HCT116 (cell line): ENCODE results near the gene ERCC6. TPM values are rescaled to one million over a fixed set of nuclear protein-coding genes. Genes with fewer than 3 reads are reported as not detected.

Source experiments
- ATAC-seq: fragments of 200-7000 bp; cut with Tn5 transposase; 2 replicates; pipeline ENCODE4 v1.9.1; 2020; ENCODE audit warnings: mild to moderate bottlenecking, moderate library complexity
- BruUV-seq: library from RNA; stranded (reverse); fragments of 400-500 nt; replicated peaks from 2 replicates; lab custom pipeline; 2021; lab: Mats Ljungman, UMichigan
- CTCF ChIA-PET: fragments of 300-600 bp; sonication (Branson Sonifier 250); formaldehyde crosslinking; loops from one replicate; lab custom pipeline; 2021; ENCODE audit warnings: antibody characterized with exemption; lab: Charles Lee
- POLR2A ChIA-PET: fragments of 300-600, 350-600 bp; sonication (Branson Sonifier 250); formaldehyde crosslinking; loops from one replicate; lab custom pipeline; 2021; ENCODE audit warnings: antibody characterized with exemption; lab: Charles Lee
- RAD21 ChIA-PET, 2 experiments: fragments of 300-600 bp; sonication (Branson Sonifier 250); formaldehyde crosslinking; loops; one replicate each; lab custom pipeline; 2023; ENCODE audit warnings: low total read pairs in 2 of 2; ENCODE audit not compliant: uncharacterized antibody in 2 of 2, unreplicated experiment in 2 of 2, low non-redundant PET in 1 of 2; lab: Charles Lee
- DNase-seq: peaks from one replicate; pipeline ENCODE4 v3.0.0-alpha.2; 2010; ENCODE audit warnings: low read depth, low spot score
- H2AFZ ChIP-seq: fragments of 200-600 bp; shearing (Covaris generic), sonication (generic); 2 replicates; pipeline ENCODE4 v1.6.1; 2017; ENCODE audit warnings: low read depth, mixed run types, mixed read lengths, antibody characterized with exemption, low read length; ENCODE audit not compliant: poor library complexity, severe bottlenecking
- H3K27ac ChIP-seq: 2 replicates; pipeline ENCODE4 v1.5.1; 2012; ENCODE audit warnings: low read depth, low read length
- H3K27me3 ChIP-seq: fragments of 200-600 bp; sonication (generic); 2 replicates; pipeline ENCODE4 v1.6.1; 2016; ENCODE audit warnings: mixed run types, low read length, mixed read lengths; ENCODE audit not compliant: insufficient read depth
- H3K36me3 ChIP-seq, 2 experiments: fragments of 200-500 bp in 1 of 2; fragments of 200-600 bp in 1 of 2; sonication (Bioruptor generic) in 1 of 2; sonication (generic) in 1 of 2; 2 replicates each; pipeline versions ENCODE4 v1.5.1 to v1.6.1; 2014 to 2016; ENCODE audit warnings: low read length in 2 of 2, inconsistent platforms in 1 of 2, mixed read lengths in 1 of 2, mixed run types in 1 of 2; ENCODE audit not compliant: insufficient read depth in 2 of 2, control insufficient read depth in 1 of 2
- H3K4me1 ChIP-seq, 2 experiments: fragments of 200-600 bp in 1 of 2; sonication (generic) in 1 of 2; 2 replicates each; pipeline versions ENCODE4 v1.5.1 to v1.6.1; 2012 to 2017; ENCODE audit warnings: low read length in 2 of 2, inconsistent platforms in 1 of 2, mild to moderate bottlenecking in 1 of 2, mixed read lengths in 1 of 2, mixed run types in 1 of 2, moderate library complexity in 1 of 2; ENCODE audit not compliant: insufficient read depth in 2 of 2, control insufficient read depth in 1 of 2
- H3K4me2 ChIP-seq: fragments of 200-600 bp; sonication (generic); 2 replicates; pipeline ENCODE4 v1.6.1; 2017; ENCODE audit warnings: mixed run types, low read length, mixed read lengths
- H3K4me3 ChIP-seq, 2 experiments: fragments of 200-600 bp in 1 of 2; sonication (generic) in 1 of 2; replicated peaks in 1 of 2; 2 replicates each; pipeline ENCODE4 v1.5.1; 2011 to 2016; ENCODE audit warnings: low read length in 2 of 2, control low read depth in 1 of 2, low read depth in 1 of 2, mild to moderate bottlenecking in 1 of 2, mixed read lengths in 1 of 2, mixed run types in 1 of 2
- H3K79me2 ChIP-seq: fragments of 200-600 bp; sonication (generic); 2 replicates; pipeline ENCODE4 v1.6.1; 2017; ENCODE audit warnings: mild to moderate bottlenecking, mixed run types, low read length, moderate library complexity, mixed read lengths; ENCODE audit not compliant: insufficient read depth
- H3K9ac ChIP-seq: fragments of 200-600 bp; sonication (generic); 2 replicates; pipeline ENCODE4 v1.6.1; 2016; ENCODE audit warnings: low read length, mixed read lengths
- H3K9me2 ChIP-seq: fragments of 200-600 bp; sonication (generic), shearing (Covaris generic); 2 replicates; pipeline ENCODE4 v1.6.1; 2017; ENCODE audit warnings: mixed run types, mild to moderate bottlenecking, moderate library complexity; ENCODE audit not compliant: insufficient read depth
- H3K9me3 ChIP-seq, 2 experiments: fragments of 200-500 bp in 1 of 2; fragments of 200-600 bp in 1 of 2; sonication (Bioruptor generic) in 1 of 2; sonication (generic) in 1 of 2; 2 replicates each; pipeline ENCODE4 v1.6.1; 2014 to 2017; ENCODE audit warnings: low read length in 2 of 2, mixed read lengths in 2 of 2, inconsistent platforms in 1 of 2, low read depth in 1 of 2, mild to moderate bottlenecking in 1 of 2, mixed run types in 1 of 2, moderate library complexity in 1 of 2; ENCODE audit not compliant: control insufficient read depth in 1 of 2, insufficient read depth in 1 of 2
- H4K20me1 ChIP-seq: fragments of 200-600 bp; sonication (generic), shearing (Covaris generic); 2 replicates; pipeline ENCODE4 v1.6.1; 2017; ENCODE audit warnings: mixed run types, mild to moderate bottlenecking, moderate library complexity; ENCODE audit not compliant: insufficient read depth
- CBX3 ChIP-seq: IDR thresholded peaks from 2 replicates; pipeline ENCODE4 v1.6.1; 2012; ENCODE audit warnings: low read depth
- EGR1 ChIP-seq: IDR thresholded peaks from 2 replicates; pipeline ENCODE4 v1.6.1; 2012; ENCODE audit warnings: low read depth
- ELF1 ChIP-seq: IDR thresholded peaks from 2 replicates; pipeline ENCODE4 v1.6.1; 2012; ENCODE audit warnings: low read depth, borderline replicate concordance
- EZH2 ChIP-seq: fragments of 200-600 bp; sonication (generic); IDR thresholded peaks from 2 replicates; pipeline ENCODE4 v1.6.1; 2017; ENCODE audit warnings: antibody characterized with exemption, mixed run types
- EZH2phosphoT487 ChIP-seq: fragments of 200-600 bp; IDR thresholded peaks from 2 replicates; pipeline ENCODE4 v1.6.1; 2018; ENCODE audit warnings: antibody characterized with exemption, borderline replicate concordance
- FOSL1 ChIP-seq: IDR thresholded peaks from 2 replicates; pipeline ENCODE4 v1.6.1; 2012; ENCODE audit warnings: low read depth
- JUND ChIP-seq: IDR thresholded peaks from 2 replicates; pipeline ENCODE4 v1.6.1; 2012
- POLR2A ChIP-seq: IDR thresholded peaks from 2 replicates; pipeline ENCODE4 v1.7.0; 2011; ENCODE audit warnings: borderline replicate concordance; ENCODE audit not compliant: insufficient read depth, insufficient read length; ENCODE audit errors: extremely low read depth
- RAD21 ChIP-seq: IDR thresholded peaks from 2 replicates; pipeline ENCODE4 v1.6.1; 2012; ENCODE audit warnings: low read depth, mild to moderate bottlenecking
- SIN3A ChIP-seq: IDR thresholded peaks from 2 replicates; pipeline ENCODE4 v1.6.1; 2012; ENCODE audit warnings: low read depth
- SP1 ChIP-seq: IDR thresholded peaks from 2 replicates; pipeline ENCODE4 v1.6.1; 2012; ENCODE audit warnings: low read depth
- TCF7L2 ChIP-seq: IDR thresholded peaks from 2 replicates; pipeline ENCODE4 v1.7.0; 2011; ENCODE audit warnings: borderline replicate concordance, inconsistent platforms; ENCODE audit not compliant: insufficient read depth, insufficient read length; ENCODE audit errors: extremely low read depth
- YY1 ChIP-seq: IDR thresholded peaks from 2 replicates; pipeline ENCODE4 v1.6.1; 2011; ENCODE audit warnings: low read length, low read depth, moderate library complexity, mild to moderate bottlenecking; ENCODE audit not compliant: insufficient replicate concordance; ENCODE audit errors: extremely low read depth
- ZNF274 ChIP-seq: fragments of 200-500 bp; sonication (Bioruptor generic); IDR thresholded peaks from 2 replicates; pipeline ENCODE4 v1.6.1; 2014; ENCODE audit warnings: mild to moderate bottlenecking, low read depth, low read length, inconsistent platforms
- intact Hi-C: fragments of 100-400 bp; cut with micrococcal nuclease; formaldehyde crosslinking; loops from 2 replicates; pipeline ENCODE4 v1.10.0; 2022
- total RNA-seq: library from RNA; stranded (reverse); gene quantifications from one replicate; pipeline ENCODE4 v1.2.1, GENCODE V29; 2021; ENCODE audit not compliant: unreplicated experiment
- TF ChIP-seq, protein P1 (sequence below): IDR thresholded peaks from 2 replicates; pipeline ENCODE4 v1.6.1; 2012
- TF ChIP-seq, protein P2 (sequence below), 3 experiments: fragments of 200-600 bp in 1 of 3; sonication (generic) in 1 of 3; IDR thresholded peaks in 2 of 3; conservative IDR thresholded peaks in 1 of 3; 2 replicates each; pipeline ENCODE4 v1.5.1; 2012 to 2017; ENCODE audit warnings: low read depth in 2 of 3, low read length in 2 of 3, antibody characterized with exemption in 1 of 3, borderline replicate concordance in 1 of 3, control low read depth in 1 of 3, mild to moderate bottlenecking in 1 of 3, mixed read lengths in 1 of 3, mixed run types in 1 of 3, moderate library complexity in 1 of 3; ENCODE audit not compliant: insufficient read depth in 1 of 3
- TF ChIP-seq, protein P3 (sequence below): IDR thresholded peaks from 2 replicates; pipeline ENCODE4 v1.6.1; 2012

Gene ERCC6
- total RNA-seq, 1 experiment from 2014 or later, result 16.4 TPM

DNA sequence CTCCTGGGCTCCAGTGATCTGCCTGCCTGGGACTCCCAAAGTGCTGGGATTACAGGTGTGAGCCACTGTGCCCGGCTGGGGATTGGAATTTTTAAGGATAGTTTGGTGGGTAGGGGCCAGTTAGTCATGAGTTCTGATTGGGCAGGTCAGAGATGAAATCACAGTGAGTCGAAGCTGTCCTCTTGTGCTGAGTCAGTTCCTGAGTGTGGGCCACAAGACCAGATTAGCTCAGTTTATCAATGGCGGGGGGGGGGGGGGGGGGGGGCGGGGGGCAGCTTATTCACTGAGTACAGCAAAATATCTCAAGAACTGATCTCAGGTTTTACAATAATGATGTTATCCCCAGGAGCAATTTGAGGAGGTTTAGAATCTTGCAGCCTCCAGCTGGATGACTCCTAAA, 11.6 kb upstream of the ERCC6 start:
- RAD21 ChIA-PET, result interaction anchor here in 1 of 2 experiments (0.6 kb wide), 1 partner anchor 817 kb away, joined by 4 read pairs; no protein-coding TSS in a partner anchor
- CTCF ChIA-PET, result interaction anchor here (1.4 to 3.0 kb wide), 2 partner anchors 9 to 12 kb away, joined by 4 to 8 read pairs; partner anchors contain the start of gene ERCC6
- Histone ChIP-seq H3K36me3 (no peaks in the 10 kb centered on the region), H3K79me2 (no peaks in the 10 kb centered on the region), H3K9ac (peak overlapping the region; percentile 9; the same call in 1 of the 2 replicates), H2AFZ (no peak overlapping the region), H3K27me3 (no peaks in the 10 kb centered on the region), H4K20me1 (no peaks in the 10 kb centered on the region), H3K9me2 (no peaks in the 10 kb centered on the region; the same call in 1 of the 2 replicates), H3K4me3 (no peak overlapping the region), H3K27ac (no peak overlapping the region), H3K4me1 (peaks cover 11 to 26% of the 10 kb centered on the region in 2 experiments; a peak in 3 of 4 replicates), H3K9me3 (no peaks in the 10 kb centered on the region), H3K4me2 (peak overlapping the region; percentile 55)
- intact Hi-C loops, result no loop called here
- no TSS peak for BruUV-seq
- DNase-seq (peak; percentile 46), ATAC-seq (peak; percentile 91)
- POLR2A ChIA-PET, result interaction anchor here (0.6 to 1.3 kb wide), 4 partner anchors 9 to 1012 kb away, joined by 3 to 9 read pairs (median 4); partner anchors contain the start of gene ERCC6
- TF ChIP-seq ELF1, result no peak
- peak; percentile 64; the same call in 1 of the 2 replicates for TF ChIP-seq CBX3
- peak; percentile 56 for TF ChIP-seq FOSL1
- TF ChIP-seq RAD21, result no peak
- TF ChIP-seq JUND, result peak; percentile 48; the same call in 1 of the 2 replicates
- no peak for TF ChIP-seq EZH2
- TF ChIP-seq SP1, result peak; percentile 40
- TF ChIP-seq EGR1, result peak; percentile 84

DNA sequence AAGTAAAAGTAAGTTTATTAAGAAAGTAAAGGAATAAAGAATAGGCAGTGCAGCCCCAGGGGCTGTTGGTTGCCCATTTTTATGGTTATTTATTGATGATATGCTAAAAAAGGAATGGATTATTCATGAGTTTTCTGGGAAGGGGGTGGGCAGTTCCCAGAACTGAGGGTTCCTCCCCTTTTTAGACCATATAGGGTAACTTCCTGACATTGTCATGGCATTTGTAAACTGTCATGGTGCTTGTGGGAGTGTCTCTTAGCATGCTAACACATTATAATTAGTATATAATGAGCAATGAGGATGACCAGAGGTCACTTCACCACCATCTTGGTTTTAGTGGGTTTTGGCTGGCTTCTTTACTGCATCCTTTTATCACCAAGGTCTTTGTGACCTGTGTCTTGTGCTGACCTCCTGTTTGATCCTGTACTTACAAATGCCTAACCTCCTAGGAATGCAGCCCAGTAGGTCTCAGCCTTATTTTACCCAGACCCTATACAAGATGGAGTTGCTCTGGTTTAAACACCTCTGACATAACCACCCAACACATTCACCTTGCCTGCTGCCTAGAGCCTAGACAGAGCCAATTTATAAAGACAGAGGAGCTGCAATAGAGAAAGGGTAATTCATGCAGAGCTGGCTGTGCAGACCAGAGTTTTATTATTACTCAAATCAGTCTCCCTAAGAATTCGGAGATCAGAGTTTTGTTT, 10.9 kb upstream of the ERCC6 start:
- Histone ChIP-seq H3K9me3 (no peaks in the 10 kb centered on the region), H3K9me2 (no peaks in the 10 kb centered on the region; the same call in 1 of the 2 replicates), H3K4me3 (no peak overlapping the region), H3K4me2 (peak overlapping the region; percentile 55), H4K20me1 (no peaks in the 10 kb centered on the region), H2AFZ (no peak overlapping the region), H3K79me2 (no peaks in the 10 kb centered on the region), H3K36me3 (no peaks in the 10 kb centered on the region), H3K4me1 (peaks cover 11 to 26% of the 10 kb centered on the region in 2 experiments; a peak in 3 of 4 replicates), H3K9ac (peak overlapping the region; percentile 9; the same call in 1 of the 2 replicates), H3K27me3 (no peaks in the 10 kb centered on the region), H3K27ac (no peak overlapping the region)
- no peak for DNase-seq
- no TSS peak for BruUV-seq
- ChIA-PET RAD21 (interaction anchor here in 1 of 2 experiments (0.6 kb wide), 1 partner anchor 818 kb away, joined by 4 read pairs; no protein-coding TSS in a partner anchor), POLR2A (interaction anchor here (0.6 to 1.3 kb wide), 3 partner anchors 8 to 604 kb away, joined by 4 to 9 read pairs (median 5); partner anchors contain the start of gene ERCC6), CTCF (interaction anchor here (1.4 to 3.0 kb wide), 2 partner anchors 8 to 11 kb away, joined by 4 to 8 read pairs; partner anchors contain the start of gene ERCC6)
- ATAC-seq, result 0 out of 2 replicates have a peak, but pooled peaks have one; percentile 26
- intact Hi-C loops, result no loop called here
- TF ChIP-seq EZH2phosphoT487 (no peak), TCF7L2 (no peak), SIN3A (no peak), EZH2 (no peak), SP1 (no peak), ELF1 (no peak), YY1 (no peak), ZNF274 (no peak), POLR2A (no peak), JUND (no peak), CBX3 (no peak)
- TF ChIP-seq, protein P1, sequence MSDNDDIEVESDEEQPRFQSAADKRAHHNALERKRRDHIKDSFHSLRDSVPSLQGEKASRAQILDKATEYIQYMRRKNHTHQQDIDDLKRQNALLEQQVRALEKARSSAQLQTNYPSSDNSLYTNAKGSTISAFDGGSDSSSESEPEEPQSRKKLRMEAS, result no peak
- TF ChIP-seq, protein P2, sequence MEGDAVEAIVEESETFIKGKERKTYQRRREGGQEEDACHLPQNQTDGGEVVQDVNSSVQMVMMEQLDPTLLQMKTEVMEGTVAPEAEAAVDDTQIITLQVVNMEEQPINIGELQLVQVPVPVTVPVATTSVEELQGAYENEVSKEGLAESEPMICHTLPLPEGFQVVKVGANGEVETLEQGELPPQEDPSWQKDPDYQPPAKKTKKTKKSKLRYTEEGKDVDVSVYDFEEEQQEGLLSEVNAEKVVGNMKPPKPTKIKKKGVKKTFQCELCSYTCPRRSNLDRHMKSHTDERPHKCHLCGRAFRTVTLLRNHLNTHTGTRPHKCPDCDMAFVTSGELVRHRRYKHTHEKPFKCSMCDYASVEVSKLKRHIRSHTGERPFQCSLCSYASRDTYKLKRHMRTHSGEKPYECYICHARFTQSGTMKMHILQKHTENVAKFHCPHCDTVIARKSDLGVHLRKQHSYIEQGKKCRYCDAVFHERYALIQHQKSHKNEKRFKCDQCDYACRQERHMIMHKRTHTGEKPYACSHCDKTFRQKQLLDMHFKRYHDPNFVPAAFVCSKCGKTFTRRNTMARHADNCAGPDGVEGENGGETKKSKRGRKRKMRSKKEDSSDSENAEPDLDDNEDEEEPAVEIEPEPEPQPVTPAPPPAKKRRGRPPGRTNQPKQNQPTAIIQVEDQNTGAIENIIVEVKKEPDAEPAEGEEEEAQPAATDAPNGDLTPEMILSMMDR (IDR thresholded peaks at IDR 0.05 in 2 of 3, conservative IDR thresholded peaks at IDR 0.05 in 1 of 3; ENCODE audit: borderline replicate concordance in 1 of 3, insufficient read depth in 1 of 3, low read depth in 2 of 3, low read length in 2 of 3), result no peak
- TF ChIP-seq, protein P3, sequence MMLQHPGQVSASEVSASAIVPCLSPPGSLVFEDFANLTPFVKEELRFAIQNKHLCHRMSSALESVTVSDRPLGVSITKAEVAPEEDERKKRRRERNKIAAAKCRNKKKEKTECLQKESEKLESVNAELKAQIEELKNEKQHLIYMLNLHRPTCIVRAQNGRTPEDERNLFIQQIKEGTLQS, result no peak
